GM12878 (cell line): Measurements from ENCODE around the gene ZBTB38. TPM values are rescaled to one million over a fixed set of nuclear protein-coding genes. Genes with fewer than 3 reads are reported as not detected.

ENCODE experiments used
- ATAC-seq: fragments of 200-7000 bp; cut with Tn5 transposase; 3 replicates; pipeline ENCODE4 v1.9.1; 2020; ENCODE audit warnings: mild to moderate bottlenecking, moderate library complexity
- BruUV-seq: library from RNA; stranded (reverse); fragments of 400-500 nt; replicated peaks from 2 replicates; lab custom pipeline; 2021; lab: Mats Ljungman, UMichigan
- CTCF ChIA-PET: fragments of 300-600 bp; sonication (Branson Sonifier 250); formaldehyde crosslinking; extraction: SDS; loops from one replicate; lab custom pipeline; 2021; ENCODE audit warnings: inconsistent platforms; lab: Yijun Ruan, JAX
- POLR2A ChIA-PET: fragments of 350-600 bp; formaldehyde crosslinking; extraction: SDS; loops from one replicate; lab custom pipeline; 2021; ENCODE audit warnings: inconsistent platforms; lab: Charles Lee
- RAD21 ChIA-PET: fragments of 300-600 bp; sonication (Branson Sonifier 250); formaldehyde crosslinking; loops from one replicate; lab custom pipeline; 2023; ENCODE audit warnings: antibody characterized with exemption; ENCODE audit not compliant: unreplicated experiment; lab: Charles Lee
- SMC1A ChIA-PET: fragments of 300-600 bp; sonication (Branson Sonifier 250); formaldehyde crosslinking; loops from one replicate; lab custom pipeline; 2023; ENCODE audit not compliant: unreplicated experiment, uncharacterized antibody; lab: Charles Lee
- DNase-seq: peaks from one replicate; pipeline ENCODE4 v3.0.0-alpha.2; 2011; ENCODE audit warnings: low read depth, low spot score
- FAIRE-seq: peaks from 3 replicates; lab custom pipeline; 2011; peaks lifted over from hg19 to GRCh38; lab: Jason Lieb, UNC
- H2AFZ ChIP-seq: 2 replicates; pipeline ENCODE4 v1.6.0; 2011; ENCODE audit warnings: low read depth, low read length, control low read depth; ENCODE audit not compliant: control insufficient read depth
- H3K27ac ChIP-seq: 2 replicates; pipeline ENCODE4 v1.5.1; 2011; ENCODE audit warnings: control low read depth; ENCODE audit not compliant: control insufficient read depth, insufficient read depth
- H3K27me3 ChIP-seq, 2 experiments: replicated peaks in 1 of 2; 2 replicates each; pipeline versions ENCODE4 v1.6.0 to v1.6.1; 2011; ENCODE audit warnings: low read length in 1 of 2; ENCODE audit not compliant: control insufficient read depth in 2 of 2, insufficient read depth in 2 of 2
- H3K36me3 ChIP-seq, 2 experiments: 2 replicates each; pipeline ENCODE4 v1.5.1; 2011; ENCODE audit warnings: low read length in 1 of 2; ENCODE audit not compliant: control insufficient read depth in 2 of 2, insufficient read depth in 2 of 2
- H3K4me1 ChIP-seq: 2 replicates; pipeline ENCODE4 v1.6.1; 2011; ENCODE audit warnings: mild to moderate bottlenecking, low read length, moderate library complexity, mixed read lengths; ENCODE audit not compliant: control insufficient read depth, insufficient read depth
- H3K4me2 ChIP-seq: 2 replicates; pipeline ENCODE4 v1.6.0; 2011; ENCODE audit warnings: control low read depth; ENCODE audit not compliant: control insufficient read depth, insufficient read depth
- H3K4me3 ChIP-seq: fragments of 200-600 bp; sonication (generic); 2 replicates; pipeline ENCODE4 v1.5.1; 2016
- H3K79me2 ChIP-seq: 2 replicates; pipeline ENCODE4 v1.6.0; 2011; ENCODE audit warnings: low read length; ENCODE audit not compliant: control insufficient read depth, insufficient read depth
- H3K9ac ChIP-seq: 2 replicates; pipeline ENCODE4 v1.8.0; 2011; ENCODE audit warnings: low read length, control low read depth, mixed read lengths; ENCODE audit not compliant: control insufficient read depth, insufficient read depth
- H3K9me3 ChIP-seq: replicated peaks from 3 replicates; pipeline ENCODE4 v1.5.1; 2011; ENCODE audit warnings: mild to moderate bottlenecking, low read length; ENCODE audit not compliant: control insufficient read depth, insufficient read depth
- H4K20me1 ChIP-seq: 2 replicates; pipeline ENCODE4 v1.6.0; 2011; ENCODE audit not compliant: control insufficient read depth, insufficient read depth
- CBFB ChIP-seq: IDR thresholded peaks from 2 replicates; pipeline ENCODE4 v1.6.1; 2016; ENCODE audit warnings: antibody characterized with exemption, low read depth
- GATAD2B ChIP-seq: fragments of 450-650 bp; conservative IDR thresholded peaks from 2 replicates; pipeline ENCODE4 v1.6.1; 2017; ENCODE audit warnings: low read depth, mild to moderate bottlenecking, moderate library complexity
- IRF5 ChIP-seq: fragments of 450-650 bp; IDR thresholded peaks from 2 replicates; pipeline ENCODE4 v1.6.1; 2017; ENCODE audit warnings: borderline replicate concordance
- RCOR1 ChIP-seq: conservative IDR thresholded peaks from 2 replicates; pipeline ENCODE4 v1.6.1; 2012; ENCODE audit warnings: low read depth, low read length, improper control_type of control experiment
- SMC3 ChIP-seq: IDR thresholded peaks from 2 replicates; pipeline ENCODE4 v1.6.1; 2011; ENCODE audit warnings: low read length, improper control_type of control experiment, borderline replicate concordance
- WRNIP1 ChIP-seq: IDR thresholded peaks from 2 replicates; pipeline ENCODE4 v1.6.1; 2011; ENCODE audit warnings: low read depth, low read length, improper control_type of control experiment, borderline replicate concordance
- ZBTB4 ChIP-seq: fragments of 450-650 bp; formaldehyde crosslinking; IDR thresholded peaks from 2 replicates; pipeline ENCODE4 v1.4.0; 2022; ENCODE audit warnings: mild to moderate bottlenecking, moderate library complexity
- WGBS: methylation state at CpG from one replicate; pipeline ENCODE4 v1.1.6; 2016; ENCODE audit warnings: low lambda C conversion rate; ENCODE audit not compliant: insufficient replicate concordance, insufficient coverage; ENCODE audit errors: missing lambda C conversion rate; 5-methylcytosine and 5-hydroxymethylcytosine counted together
- in situ Hi-C: fragments of 300-500 bp; cut with MboI; formaldehyde crosslinking; loops from 9 replicates; pipeline ENCODE4 v1.14.3; 2018; ENCODE audit warnings: mixed read lengths
- intact Hi-C: fragments of 100-400 bp; cut with micrococcal nuclease; formaldehyde crosslinking; loops from one replicate; pipeline ENCODE4 v1.14.2; 2022; ENCODE audit not compliant: unreplicated experiment
- polyA plus RNA-seq, 11 experiments: library from polyadenylated mRNA; depleted of rRNA in 4 of 11; unstranded in 6 of 11; stranded (reverse) in 5 of 11; fragments of >200 nt; fragmentation: Nextera tagmentation in 4 of 11; fragmentation: Illumina TruSeq in 1 of 11; extraction: Ambion mirVana in 4 of 11; extraction: Trizol in 1 of 11; gene quantifications; 1 replicate in 1 of 11; 2 replicates in 10 of 11; pipeline versions ENCODE4 v1.2.1 to v1.2.3, GENCODE V29; 2011 to 2016; ENCODE audit warnings: inconsistent platforms in 2 of 11, missing spikeins in 2 of 11, low read depth in 1 of 11
- total RNA-seq, 4 experiments: library from RNA; depleted of rRNA in 3 of 4; stranded (reverse); fragments of >200 nt in 3 of 4; fragmentation: Illumina TruSeq in 1 of 4; extraction: Trizol in 1 of 4; gene quantifications; 2 replicates each; pipeline versions ENCODE4 v1.2.1 to v1.2.3, GENCODE V29; 2013 to 2021

Gene ZBTB38
- total and polyA plus RNA-seq, 10 of the 15 experiments (the other 5 are each of a cell fraction or from before 2014, with no cell fraction given) = 34.2 to 115 (median 88.6) TPM

- Histone ChIP-seq H3K4me2 (peak overlapping the region; percentile 73), H3K9me3 (no peaks in the 10 kb centered on the region), H4K20me1 (no peaks in the 10 kb centered on the region), H3K27me3 (no peaks in the 10 kb centered on the region), H3K79me2 (peaks cover 90% of the 10 kb centered on the region), H3K27ac (peak overlapping the region; percentile 7; the same call in 1 of the 2 replicates), H3K36me3 (peaks cover 1 to 30% of the 10 kb centered on the region in 2 experiments; a peak in 3 of 4 replicates), H3K9ac (peak overlapping the region; percentile 19; the same call in 1 of the 2 replicates), H3K4me3 (peak overlapping the region; percentile 72; the same call in 1 of the 2 replicates), H2AFZ (no peak overlapping the region), H3K4me1 (peaks cover 46% of the 10 kb centered on the region)
- ChIA-PET CTCF (interaction anchor here (0.6 to 11.4 kb wide), 13 partner anchors 15 to 93 kb away, joined by 3 to 107 read pairs (median 5); no protein-coding TSS in a partner anchor), POLR2A (interaction anchor here (0.7 to 14.2 kb wide), 7 partner anchors 21 to 68 kb away, joined by 3 to 453 read pairs (median 4); no protein-coding TSS in a partner anchor), SMC1A (interaction anchor here (0.9 to 18.5 kb wide), 13 partner anchors 8 to 93 kb away, joined by 3 to 573 read pairs (median 7); partner anchors contain the start of gene ZBTB38), RAD21 (interaction anchor here (1.2 to 14.3 kb wide), 8 partner anchors 20 to 93 kb away, joined by 3 to 387 read pairs (median 17); no protein-coding TSS in a partner anchor)
- FAIRE-seq = no peak
- no peak for ATAC-seq
- no TSS peak for BruUV-seq
- WGBS = 76% methylated on average over 3 of the region's 3 CpGs
- in situ Hi-C loops (no loop called here), intact Hi-C loops (no loop called here)
- TF ChIP-seq WRNIP1 (no peak), CBFB (no peak), GATAD2B (no peak), RCOR1 (no peak), SMC3 (no peak), IRF5 (no peak), ZBTB4 (CRISPR knock-in tag) (no peak)
- DNase-seq = no peak
Observed at GRCh38 chr3:141405025-141405424, 36.7 kb downstream of the ZBTB38 start.
